HEK293 (cell line): Measurements from ENCODE around the gene DNAH6.

Experiments used
- CTCF ChIP-seq: fragments of 450-650 bp; formaldehyde crosslinking; IDR thresholded peaks from 2 replicates; pipeline ENCODE4 v1.5.1; 2016; ENCODE audit warnings: missing biosample characterization, missing genetic modification characterization
- ZNF223 ChIP-seq: fragments of 450-650 bp; formaldehyde crosslinking; IDR thresholded peaks from 2 replicates; pipeline ENCODE4 v1.5.1; 2016; ENCODE audit warnings: missing biosample characterization, missing genetic modification characterization

GRCh38 chr2:84556190-84556589 lies 39.9 kb downstream of the DNAH6 start:
- TF ChIP-seq CTCF (tag by site-specific recombination) (no peak), ZNF223 (no peak)
